ENCODE data around the gene IP6K1.

The IP6K1 gene

DNA sequence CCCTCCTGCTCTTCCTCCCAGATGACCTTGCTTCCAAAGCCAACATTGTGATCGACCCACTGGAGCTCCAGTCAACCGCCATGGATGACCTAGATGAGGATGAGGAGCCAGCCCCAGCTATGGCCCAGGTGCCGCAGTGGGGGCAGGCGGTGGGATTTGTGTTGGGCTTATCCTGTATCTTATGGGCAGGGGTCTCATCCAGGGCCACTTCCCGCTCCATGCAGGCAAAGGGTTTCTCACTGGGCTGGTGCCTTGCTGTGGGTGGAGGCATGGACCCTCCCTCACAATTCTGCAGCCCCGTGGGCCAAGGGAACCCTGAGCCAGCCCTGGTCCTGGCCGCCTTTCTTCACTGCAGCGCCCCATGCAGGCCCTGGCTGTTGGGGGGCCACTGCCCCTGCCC, 81.7 kb downstream of the IP6K1 start:
- Histone ChIP-seq H3K36me3 (ENCODE audit: control insufficient read depth in 2 of 2, insufficient read depth in 1 of 2, low read length in 2 of 2) (peaks cover 0 to 81% of the 10 kb centered on the region in 2 experiments; a peak in 2 of 3 replicates), H3K4me1 (ENCODE audit: control insufficient read depth, insufficient read depth, low read length) (no peaks in the 10 kb centered on the region), H3K4me3 (ENCODE audit: low read depth, low read length) (no peak overlapping the region), H3K9me3 (ENCODE audit: control insufficient read depth, insufficient read depth, low read depth, low read length) (no peaks in the 10 kb centered on the region), H3K27ac (ENCODE audit: extremely low read depth, low read depth, low read length) (no peak overlapping the region)
- CTCF ChIA-PET, result interaction anchor here (0.6 to 4.7 kb wide), 2 partner anchors 97 to 135 kb away, joined by 4 to 36 read pairs; no protein-coding TSS in a partner anchor
- TF ChIP-seq ZNF677 (tag by site-specific recombination; IDR thresholded peaks at IDR 0.05) (no peak), RBAK (tag by site-specific recombination; IDR thresholded peaks at IDR 0.05) (no peak), ZNF518A (tag by site-specific recombination; conservative IDR thresholded peaks at IDR 0.05; ENCODE audit: low read depth) (no peak), REPIN1 (tag by site-specific recombination; IDR thresholded peaks at IDR 0.05; ENCODE audit: low read depth) (no peak), ZNF211 (tag by site-specific recombination; IDR thresholded peaks at IDR 0.05; ENCODE audit: low read depth) (no peak), SP7 (tag by site-specific recombination; IDR thresholded peaks at IDR 0.05) (no peak), ZNF292 (tag by site-specific recombination; IDR thresholded peaks at IDR 0.05; ENCODE audit: borderline replicate concordance, low read depth) (no peak), ZNF654 (tag by site-specific recombination; IDR thresholded peaks at IDR 0.05; ENCODE audit: low read depth) (no peak), ZBTB17 (tag by site-specific recombination; IDR thresholded peaks at IDR 0.05) (no peak), ZNF404 (tag by site-specific recombination; IDR thresholded peaks at IDR 0.05) (no peak), ZNF514 (tag by site-specific recombination; IDR thresholded peaks at IDR 0.05) (no peak), MZF1 (tag by site-specific recombination; IDR thresholded peaks at IDR 0.05; ENCODE audit: borderline replicate concordance) (no peak), ZNF155 (tag by site-specific recombination; IDR thresholded peaks at IDR 0.05) (no peak), ZSCAN16 (tag by site-specific recombination; IDR thresholded peaks at IDR 0.05) (no peak), ZNF768 (tag by site-specific recombination; IDR thresholded peaks at IDR 0.05) (no peak)
- TF ChIP-seq, protein P1, sequence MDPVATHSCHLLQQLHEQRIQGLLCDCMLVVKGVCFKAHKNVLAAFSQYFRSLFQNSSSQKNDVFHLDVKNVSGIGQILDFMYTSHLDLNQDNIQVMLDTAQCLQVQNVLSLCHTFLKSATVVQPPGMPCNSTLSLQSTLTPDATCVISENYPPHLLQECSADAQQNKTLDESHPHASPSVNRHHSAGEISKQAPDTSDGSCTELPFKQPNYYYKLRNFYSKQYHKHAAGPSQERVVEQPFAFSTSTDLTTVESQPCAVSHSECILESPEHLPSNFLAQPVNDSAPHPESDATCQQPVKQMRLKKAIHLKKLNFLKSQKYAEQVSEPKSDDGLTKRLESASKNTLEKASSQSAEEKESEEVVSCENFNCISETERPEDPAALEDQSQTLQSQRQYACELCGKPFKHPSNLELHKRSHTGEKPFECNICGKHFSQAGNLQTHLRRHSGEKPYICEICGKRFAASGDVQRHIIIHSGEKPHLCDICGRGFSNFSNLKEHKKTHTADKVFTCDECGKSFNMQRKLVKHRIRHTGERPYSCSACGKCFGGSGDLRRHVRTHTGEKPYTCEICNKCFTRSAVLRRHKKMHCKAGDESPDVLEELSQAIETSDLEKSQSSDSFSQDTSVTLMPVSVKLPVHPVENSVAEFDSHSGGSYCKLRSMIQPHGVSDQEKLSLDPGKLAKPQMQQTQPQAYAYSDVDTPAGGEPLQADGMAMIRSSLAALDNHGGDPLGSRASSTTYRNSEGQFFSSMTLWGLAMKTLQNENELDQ (tag by site-specific recombination; IDR thresholded peaks at IDR 0.05; ENCODE audit: low read depth), result no peak
- TF ChIP-seq, protein P2, sequence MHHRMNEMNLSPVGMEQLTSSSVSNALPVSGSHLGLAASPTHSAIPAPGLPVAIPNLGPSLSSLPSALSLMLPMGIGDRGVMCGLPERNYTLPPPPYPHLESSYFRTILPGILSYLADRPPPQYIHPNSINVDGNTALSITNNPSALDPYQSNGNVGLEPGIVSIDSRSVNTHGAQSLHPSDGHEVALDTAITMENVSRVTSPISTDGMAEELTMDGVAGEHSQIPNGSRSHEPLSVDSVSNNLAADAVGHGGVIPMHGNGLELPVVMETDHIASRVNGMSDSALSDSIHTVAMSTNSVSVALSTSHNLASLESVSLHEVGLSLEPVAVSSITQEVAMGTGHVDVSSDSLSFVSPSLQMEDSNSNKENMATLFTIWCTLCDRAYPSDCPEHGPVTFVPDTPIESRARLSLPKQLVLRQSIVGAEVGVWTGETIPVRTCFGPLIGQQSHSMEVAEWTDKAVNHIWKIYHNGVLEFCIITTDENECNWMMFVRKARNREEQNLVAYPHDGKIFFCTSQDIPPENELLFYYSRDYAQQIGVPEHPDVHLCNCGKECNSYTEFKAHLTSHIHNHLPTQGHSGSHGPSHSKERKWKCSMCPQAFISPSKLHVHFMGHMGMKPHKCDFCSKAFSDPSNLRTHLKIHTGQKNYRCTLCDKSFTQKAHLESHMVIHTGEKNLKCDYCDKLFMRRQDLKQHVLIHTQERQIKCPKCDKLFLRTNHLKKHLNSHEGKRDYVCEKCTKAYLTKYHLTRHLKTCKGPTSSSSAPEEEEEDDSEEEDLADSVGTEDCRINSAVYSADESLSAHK (tag by site-specific recombination; IDR thresholded peaks at IDR 0.05), result no peak
- TF ChIP-seq, protein P3, sequence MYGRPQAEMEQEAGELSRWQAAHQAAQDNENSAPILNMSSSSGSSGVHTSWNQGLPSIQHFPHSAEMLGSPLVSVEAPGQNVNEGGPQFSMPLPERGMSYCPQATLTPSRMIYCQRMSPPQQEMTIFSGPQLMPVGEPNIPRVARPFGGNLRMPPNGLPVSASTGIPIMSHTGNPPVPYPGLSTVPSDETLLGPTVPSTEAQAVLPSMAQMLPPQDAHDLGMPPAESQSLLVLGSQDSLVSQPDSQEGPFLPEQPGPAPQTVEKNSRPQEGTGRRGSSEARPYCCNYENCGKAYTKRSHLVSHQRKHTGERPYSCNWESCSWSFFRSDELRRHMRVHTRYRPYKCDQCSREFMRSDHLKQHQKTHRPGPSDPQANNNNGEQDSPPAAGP (tag by site-specific recombination; IDR thresholded peaks at IDR 0.05), result no peak
- POLR2A ChIA-PET, result no interaction called here
